ENCODE data around the gene PCSK7.

- no peak for TF ChIP-seq CTCF (IDR thresholded peaks at IDR 0.05)
- peak in 1 of 2 donors; percentile 55 for TF ChIP-seq POLR2AphosphoS5 (IDR thresholded peaks at IDR 0.05; ENCODE audit: insufficient read depth in 1 of 2, low read depth in 1 of 2)
These were observed 28.8 kb downstream of the PCSK7 start for GRCh38 chr11:117203069-117203407.
